GM12875 (cell line): ENCODE results near the gene UGT1A8.

ENCODE experiments used
- H3K4me3 ChIP-seq: one replicate; pipeline ENCODE4 v1.5.1; 2011; ENCODE audit warnings: low read depth, low read length, control low read depth
- TF ChIP-seq, protein P1 (sequence below): IDR thresholded peaks from 2 replicates; pipeline ENCODE4 v1.5.1; 2011; ENCODE audit warnings: low read depth, mild to moderate bottlenecking, control low read depth, inconsistent platforms, low read length, moderate library complexity, borderline replicate concordance; ENCODE audit not compliant: insufficient read depth

Gene UGT1A8

DNA sequence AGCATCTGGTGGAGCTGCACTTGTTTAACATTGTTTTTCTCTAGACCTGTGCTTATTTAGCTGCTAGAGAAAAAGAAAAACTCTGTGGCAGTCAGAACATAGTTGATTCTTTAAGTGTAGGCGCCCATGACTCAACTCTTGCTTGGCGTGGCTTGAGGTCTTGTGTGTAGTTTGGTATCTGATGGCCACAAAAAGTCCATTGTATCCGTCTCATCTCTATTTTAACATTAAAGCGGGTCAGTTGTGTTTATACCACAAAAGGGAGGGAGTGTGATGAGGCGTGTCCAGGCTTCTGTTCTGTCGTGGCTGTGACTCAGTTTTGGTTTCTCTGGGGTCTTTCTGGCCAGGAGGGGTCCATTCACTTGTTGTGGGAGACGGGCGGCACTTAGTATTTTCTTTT, 24.2 kb upstream of the UGT1A8 start:
- TF ChIP-seq, protein P1, sequence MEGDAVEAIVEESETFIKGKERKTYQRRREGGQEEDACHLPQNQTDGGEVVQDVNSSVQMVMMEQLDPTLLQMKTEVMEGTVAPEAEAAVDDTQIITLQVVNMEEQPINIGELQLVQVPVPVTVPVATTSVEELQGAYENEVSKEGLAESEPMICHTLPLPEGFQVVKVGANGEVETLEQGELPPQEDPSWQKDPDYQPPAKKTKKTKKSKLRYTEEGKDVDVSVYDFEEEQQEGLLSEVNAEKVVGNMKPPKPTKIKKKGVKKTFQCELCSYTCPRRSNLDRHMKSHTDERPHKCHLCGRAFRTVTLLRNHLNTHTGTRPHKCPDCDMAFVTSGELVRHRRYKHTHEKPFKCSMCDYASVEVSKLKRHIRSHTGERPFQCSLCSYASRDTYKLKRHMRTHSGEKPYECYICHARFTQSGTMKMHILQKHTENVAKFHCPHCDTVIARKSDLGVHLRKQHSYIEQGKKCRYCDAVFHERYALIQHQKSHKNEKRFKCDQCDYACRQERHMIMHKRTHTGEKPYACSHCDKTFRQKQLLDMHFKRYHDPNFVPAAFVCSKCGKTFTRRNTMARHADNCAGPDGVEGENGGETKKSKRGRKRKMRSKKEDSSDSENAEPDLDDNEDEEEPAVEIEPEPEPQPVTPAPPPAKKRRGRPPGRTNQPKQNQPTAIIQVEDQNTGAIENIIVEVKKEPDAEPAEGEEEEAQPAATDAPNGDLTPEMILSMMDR: no peak
- no peak overlapping the region for H3K4me3 ChIP-seq

DNA sequence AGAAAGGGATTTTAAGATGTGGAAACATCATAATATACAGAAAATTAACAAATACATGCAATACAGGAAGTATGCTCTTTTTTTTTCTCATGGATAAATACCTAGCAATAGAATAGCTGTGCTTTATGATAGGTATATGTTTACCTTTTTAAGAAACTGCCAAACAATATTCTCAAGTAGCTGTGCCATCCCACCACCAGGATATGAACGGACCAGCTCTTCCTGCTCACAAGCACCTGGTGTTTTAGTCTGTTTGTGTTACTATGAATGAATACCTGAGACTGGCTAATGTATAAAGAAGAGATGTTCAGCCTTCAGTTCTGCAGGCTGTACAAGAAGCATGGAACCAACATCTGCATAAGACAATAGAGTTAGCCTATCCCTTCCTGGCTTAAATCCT, 19.9 kb upstream of the UGT1A8 start:
- no peak overlapping the region for H3K4me3 ChIP-seq
- TF ChIP-seq, protein P1: no peak

DNA sequence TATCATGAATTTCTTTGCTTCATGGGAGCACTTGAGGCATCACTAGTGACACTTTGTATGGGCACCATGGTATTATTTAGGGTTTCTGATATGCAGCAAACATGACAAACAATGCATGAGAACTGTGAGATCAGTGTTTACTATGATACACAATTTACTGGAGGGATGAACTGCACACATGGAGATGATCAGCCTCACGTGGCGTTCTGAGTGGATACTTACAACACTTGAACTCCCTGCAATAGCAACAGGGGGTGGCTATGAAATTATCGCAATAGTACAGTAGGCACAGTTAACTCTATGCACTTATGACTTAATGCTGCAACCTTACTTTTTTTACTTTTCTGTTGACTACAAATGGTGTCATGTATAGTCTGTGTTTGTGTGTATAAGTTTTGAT, 18.5 kb upstream of the UGT1A8 start:
- no peak overlapping the region for H3K4me3 ChIP-seq
- TF ChIP-seq, protein P1: no peak

DNA sequence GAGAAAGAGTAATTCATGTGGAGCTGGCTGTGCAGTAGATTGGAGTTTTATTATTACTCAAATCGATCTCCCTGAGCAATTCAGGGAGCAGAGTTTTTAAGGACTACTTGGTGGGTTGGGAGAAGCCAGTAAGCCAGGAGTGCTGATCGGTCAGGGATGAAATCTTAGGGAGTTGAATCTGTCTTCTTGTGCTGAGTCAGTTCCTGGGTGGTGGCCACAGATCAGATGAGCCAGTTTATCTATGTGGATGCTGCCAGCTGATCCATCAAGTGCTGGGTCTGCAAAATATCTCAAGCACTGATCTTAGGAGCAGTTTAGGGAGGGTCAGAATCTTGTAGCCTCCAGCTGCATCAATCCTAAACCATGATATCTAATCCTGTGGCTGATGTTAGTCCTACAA, 17.0 kb upstream of the UGT1A8 start:
- TF ChIP-seq, protein P1: no peak
- no peak overlapping the region for H3K4me3 ChIP-seq

DNA sequence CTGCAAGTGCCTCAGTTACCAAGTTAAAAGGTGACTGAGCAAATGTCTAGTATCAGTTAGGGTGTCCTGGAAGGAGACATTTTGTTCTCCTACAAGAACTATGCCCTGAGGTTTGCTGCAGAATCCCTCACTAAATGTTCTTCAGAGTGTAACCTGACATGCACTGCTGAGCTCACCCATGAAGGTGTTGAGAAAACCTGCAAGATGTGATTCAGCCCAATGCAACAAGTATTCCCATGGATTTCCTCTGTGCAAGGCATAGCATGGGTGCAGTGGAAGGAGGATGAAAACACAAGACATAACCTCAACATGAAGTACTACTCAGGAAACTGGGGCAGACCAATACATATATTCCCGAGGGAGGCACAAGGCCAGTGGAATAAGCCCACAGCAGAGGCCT, 15.4 kb upstream of the UGT1A8 start:
- TF ChIP-seq, protein P1: no peak
- no peak overlapping the region for H3K4me3 ChIP-seq

DNA sequence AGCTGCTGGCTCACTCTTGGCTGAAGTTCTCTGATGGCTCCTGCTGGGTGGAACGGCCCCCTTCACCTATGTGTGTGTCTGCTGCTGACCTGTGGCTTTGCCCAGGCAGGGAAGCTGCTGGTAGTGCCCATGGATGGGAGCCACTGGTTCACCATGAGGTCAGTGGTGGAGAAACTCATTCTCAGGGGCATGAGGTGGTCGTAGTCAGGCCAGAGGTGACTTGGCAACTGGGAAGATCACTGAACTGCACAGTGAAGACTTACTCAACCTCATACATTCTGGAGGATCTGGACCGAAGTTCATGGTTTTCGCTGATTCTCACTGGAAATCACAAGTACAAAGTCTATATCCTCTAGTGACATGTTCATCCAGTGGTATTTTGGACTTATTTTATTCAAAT, 13.9 kb upstream of the UGT1A8 start:
- no peak overlapping the region for H3K4me3 ChIP-seq
- TF ChIP-seq, protein P1: no peak

DNA sequence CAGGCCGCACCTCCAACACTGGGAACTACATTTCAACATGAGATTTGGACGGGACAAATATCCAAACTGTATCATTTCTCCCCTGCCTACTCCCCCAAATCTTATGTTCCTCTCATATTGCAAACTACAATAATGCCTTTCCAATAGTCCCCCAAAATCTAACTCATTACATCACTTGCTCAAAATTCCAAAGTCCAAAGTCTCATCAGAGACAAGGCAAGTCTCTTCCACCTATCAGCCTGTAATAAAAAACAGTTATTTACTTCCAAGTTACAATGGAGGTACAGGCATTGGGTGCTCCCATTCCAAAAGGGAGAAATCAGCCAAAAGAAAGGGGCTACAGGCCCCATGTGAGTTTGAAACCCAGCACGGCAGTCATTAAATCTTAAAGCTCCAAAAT, 12.6 kb upstream of the UGT1A8 start:
- H3K4me3 ChIP-seq: no peak overlapping the region
- TF ChIP-seq, protein P1: no peak
